ENCODE measurements around the gene SSH2.

GRCh38 chr17:29648005-29648404, 282.0 kb downstream of the SSH2 start:
- TF ChIP-seq CTCF (IDR thresholded peaks at IDR 0.05; ENCODE audit: insufficient read depth, low read length, poor library complexity, severe bottlenecking), result no peak
- no peak for TF ChIP-seq EZH2phosphoT487 (conservative IDR thresholded peaks at IDR 0.05; ENCODE audit: low read length)

Data from SU-DHL-6 (cell line).